ENCODE results near the gene NOB1.
"Not testable (repeated sequence)": the region's sequence is repeated elsewhere in the genome, so short reads cannot be mapped to it uniquely, and the experiment has no call there.

The NOB1 gene

GRCh38 chr16:69754469-69755310, at the start of gene NOB1:
Gene NOB1, minus strand, starts transcription at chr16:69754926. Its CDS starts 16 bp downstream, at chr16:69754910.
- Mint-ChIP-seq H3K9me3 (no peaks in the 10 kb centered on the region), H3K4me1 (peaks cover 25% of the 10 kb centered on the region), H3K36me3 (ENCODE audit: insufficient read depth) (peaks cover 31% of the 10 kb centered on the region), H3K27me3 (no peaks in the 10 kb centered on the region), H3K27ac (ENCODE audit: low read depth) (peak within 1 kb of the TSS; percentile 99), H3K4me3 (peak within 1 kb of the TSS; percentile 100)
- DNase-seq (ENCODE audit: low spot score in 2 of 2) (peak; percentile 94 to 95), ATAC-seq (replicated peaks; ENCODE audit: extremely low read depth, poor library complexity, severe bottlenecking) (peak; percentile 97)

DNA sequence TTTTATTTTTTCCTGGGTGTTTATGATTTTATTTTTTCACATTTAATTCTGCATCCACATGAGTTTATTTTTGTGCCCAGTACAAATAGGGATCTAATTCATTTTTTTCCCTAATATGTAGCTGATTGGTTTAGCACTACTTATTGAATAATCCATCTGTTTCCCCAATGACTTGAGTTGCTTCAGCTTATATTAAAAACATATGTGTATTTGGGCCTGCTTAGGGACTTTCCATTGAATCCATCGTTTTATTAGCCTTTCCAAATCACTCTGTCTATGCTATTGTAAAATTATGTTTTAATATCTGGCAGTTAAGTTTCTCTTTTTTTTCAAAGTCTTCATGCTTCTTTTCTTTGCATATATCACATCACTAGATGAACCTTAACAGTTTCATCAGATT, 49.6 kb upstream of the NOB1 start:
- ATAC-seq (replicated peaks; ENCODE audit: extremely low read depth, poor library complexity, severe bottlenecking), result no peak
- H3K4me3 Mint-ChIP-seq, result no peak overlapping the region
- peak overlapping the region; percentile 66 for H3K27ac Mint-ChIP-seq (ENCODE audit: low read depth)
- no peaks in the 10 kb centered on the region for H3K27me3 Mint-ChIP-seq
- no peaks in the 10 kb centered on the region for H3K4me1 Mint-ChIP-seq
- peaks cover 47% of the 10 kb centered on the region for H3K36me3 Mint-ChIP-seq (ENCODE audit: insufficient read depth)
- no peak for DNase-seq (ENCODE audit: low spot score in 2 of 2)
- H3K9me3 Mint-ChIP-seq, result no peaks in the 10 kb centered on the region

- Mint-ChIP-seq H3K4me1 (peaks cover 3% of the 10 kb centered on the region), H3K27ac (ENCODE audit: low read depth) (no peak overlapping the region), H3K4me3 (no peak overlapping the region), H3K36me3 (ENCODE audit: insufficient read depth) (peaks cover 49% of the 10 kb centered on the region), H3K9me3 (no peaks in the 10 kb centered on the region), H3K27me3 (no peaks in the 10 kb centered on the region)
- no peak for DNase-seq (ENCODE audit: low spot score in 2 of 2)
- ATAC-seq (replicated peaks; ENCODE audit: extremely low read depth, poor library complexity, severe bottlenecking), result no peak
These were observed 44.9 kb upstream of the NOB1 start for GRCh38 chr16:69799611-69800031.

- peaks cover 47% of the 10 kb centered on the region for H3K36me3 Mint-ChIP-seq (ENCODE audit: insufficient read depth)
- ATAC-seq (replicated peaks; ENCODE audit: extremely low read depth, poor library complexity, severe bottlenecking) (no peak), DNase-seq (ENCODE audit: low spot score in 2 of 2) (no peak)
- no peaks in the 10 kb centered on the region for H3K9me3 Mint-ChIP-seq
- H3K4me1 Mint-ChIP-seq, result peaks cover 6% of the 10 kb centered on the region
- no peak overlapping the region for H3K27ac Mint-ChIP-seq (ENCODE audit: low read depth)
- H3K4me3 Mint-ChIP-seq, result no peak overlapping the region
- H3K27me3 Mint-ChIP-seq, result no peaks in the 10 kb centered on the region
These were observed 43.7 kb upstream of the NOB1 start for GRCh38 chr16:69798466-69798865.

DNA sequence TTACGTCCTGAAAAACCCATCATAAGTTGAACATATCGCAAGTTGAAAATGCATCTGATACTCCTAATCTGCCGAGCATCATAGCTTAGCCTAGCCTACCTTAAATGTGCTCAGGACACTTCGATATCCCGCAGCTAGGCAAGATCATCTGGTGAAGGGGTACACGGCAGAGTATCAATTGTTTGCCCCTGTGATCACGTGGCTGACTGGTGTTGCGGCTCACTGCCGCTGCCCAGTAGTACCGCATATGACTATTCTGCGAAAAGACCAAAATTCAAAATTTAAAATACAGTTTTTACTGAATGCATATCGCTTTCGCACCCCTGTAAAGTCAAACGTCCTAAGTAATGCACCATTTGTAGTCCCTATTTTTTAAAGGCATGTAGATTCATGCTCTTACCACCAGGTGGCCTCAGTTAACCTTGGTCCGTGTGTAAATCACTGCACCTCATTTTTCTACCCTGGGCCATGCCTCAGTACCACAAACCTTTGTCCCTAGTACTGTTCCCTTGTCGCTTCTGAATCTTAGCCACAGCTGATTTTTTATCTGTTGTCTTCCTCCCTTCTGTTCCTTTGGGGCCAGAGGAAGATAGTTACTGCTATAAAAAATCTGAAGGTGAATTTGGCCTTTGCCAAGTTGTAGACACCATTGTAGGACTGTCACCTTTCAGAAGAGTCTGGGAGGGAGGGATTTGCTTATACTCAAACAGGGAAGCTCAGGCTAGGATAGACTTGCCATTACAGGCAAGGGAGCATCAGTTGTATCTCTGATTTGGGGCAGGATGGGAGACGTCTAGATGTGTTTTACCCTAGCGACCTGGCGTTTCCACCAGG, 41.8 kb upstream of the NOB1 start:
- H3K4me1 Mint-ChIP-seq, result peaks cover 6% of the 10 kb centered on the region
- DNase-seq (ENCODE audit: low spot score in 2 of 2) (no peak), ATAC-seq (replicated peaks; ENCODE audit: extremely low read depth, poor library complexity, severe bottlenecking) (no peak)
- H3K27ac Mint-ChIP-seq (ENCODE audit: low read depth), result no peak overlapping the region
- H3K27me3 Mint-ChIP-seq, result no peaks in the 10 kb centered on the region
- H3K9me3 Mint-ChIP-seq, result no peaks in the 10 kb centered on the region
- H3K36me3 Mint-ChIP-seq (ENCODE audit: insufficient read depth), result peaks cover 37% of the 10 kb centered on the region
- no peak overlapping the region for H3K4me3 Mint-ChIP-seq

DNA sequence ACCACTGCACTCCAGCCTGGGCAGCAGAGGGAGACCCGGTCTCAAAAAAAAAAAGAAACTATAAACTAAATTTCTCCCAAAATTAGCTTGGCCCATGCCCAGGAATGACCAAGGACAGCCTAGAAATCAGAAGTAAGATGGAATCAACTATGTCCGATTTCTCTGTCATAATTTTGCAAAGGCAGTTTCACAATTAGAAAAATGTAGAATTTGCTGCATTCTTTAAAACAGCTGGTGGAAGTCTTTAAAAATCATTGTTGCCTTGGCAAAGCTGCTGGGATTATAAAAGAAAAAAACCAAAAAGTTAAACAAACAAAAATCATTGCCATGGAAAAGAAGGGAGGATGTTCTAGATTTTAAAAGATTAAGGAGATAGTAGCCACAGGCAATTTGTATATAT, 39.8 kb upstream of the NOB1 start:
- no peak for DNase-seq (ENCODE audit: low spot score in 2 of 2)
- peaks cover 26% of the 10 kb centered on the region for H3K36me3 Mint-ChIP-seq (ENCODE audit: insufficient read depth)
- peak overlapping the region; percentile 44 for H3K27ac Mint-ChIP-seq (ENCODE audit: low read depth)

GRCh38 chr16:69793526-69793925, 38.8 kb upstream of the NOB1 start:
- peaks cover 6% of the 10 kb centered on the region for H3K4me1 Mint-ChIP-seq
- H3K36me3 Mint-ChIP-seq (ENCODE audit: insufficient read depth), result peaks cover 24% of the 10 kb centered on the region
- no peak overlapping the region for H3K27ac Mint-ChIP-seq (ENCODE audit: low read depth)
- ATAC-seq (replicated peaks; ENCODE audit: extremely low read depth, poor library complexity, severe bottlenecking) (no peak), DNase-seq (ENCODE audit: low spot score in 2 of 2) (no peak)
- H3K27me3 Mint-ChIP-seq, result no peaks in the 10 kb centered on the region
- no peaks in the 10 kb centered on the region for H3K9me3 Mint-ChIP-seq
- no peak overlapping the region for H3K4me3 Mint-ChIP-seq

More for the DNA sequence above, 39.8 kb upstream of the NOB1 start:
- Mint-ChIP-seq H3K9me3 (no peaks in the 10 kb centered on the region), H3K27me3 (no peaks in the 10 kb centered on the region), H3K4me3 (no peak overlapping the region), H3K4me1 (peaks cover 6% of the 10 kb centered on the region)
- ATAC-seq (replicated peaks; ENCODE audit: extremely low read depth, poor library complexity, severe bottlenecking), result no peak

GRCh38 chr16:69791391-69791847, 36.7 kb upstream of the NOB1 start:
- peaks cover 34% of the 10 kb centered on the region for H3K36me3 Mint-ChIP-seq (ENCODE audit: insufficient read depth)
- ATAC-seq (replicated peaks; ENCODE audit: extremely low read depth, poor library complexity, severe bottlenecking); H3K27me3 Mint-ChIP-seq; H3K4me1 Mint-ChIP-seq; H3K27ac Mint-ChIP-seq (ENCODE audit: low read depth); DNase-seq (ENCODE audit: low spot score in 2 of 2); H3K4me3 Mint-ChIP-seq; H3K9me3 Mint-ChIP-seq: not testable (repeated sequence)

DNA sequence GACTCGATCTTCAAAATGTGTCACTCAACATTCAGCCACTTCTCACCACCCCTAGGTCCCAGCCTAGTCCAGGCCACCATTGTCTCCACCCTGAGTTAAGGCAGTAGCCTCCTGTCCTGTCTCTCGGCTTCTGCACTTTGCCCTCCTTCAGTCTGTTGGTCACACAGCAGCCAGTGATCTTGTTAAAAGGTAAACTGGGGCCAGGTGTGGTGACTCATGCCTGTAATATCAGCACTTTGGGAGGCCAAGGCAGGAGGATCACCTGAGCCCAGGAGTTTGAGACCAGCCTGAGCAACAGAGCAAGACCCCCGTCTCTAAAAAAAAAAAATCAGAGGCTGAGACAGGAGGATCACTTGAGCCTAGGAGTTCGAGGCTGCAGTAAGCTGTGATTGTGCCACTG, 33.2 kb upstream of the NOB1 start:
- no peak for DNase-seq (ENCODE audit: low spot score in 2 of 2)
- peaks cover 39% of the 10 kb centered on the region for H3K36me3 Mint-ChIP-seq (ENCODE audit: insufficient read depth)

DNA sequence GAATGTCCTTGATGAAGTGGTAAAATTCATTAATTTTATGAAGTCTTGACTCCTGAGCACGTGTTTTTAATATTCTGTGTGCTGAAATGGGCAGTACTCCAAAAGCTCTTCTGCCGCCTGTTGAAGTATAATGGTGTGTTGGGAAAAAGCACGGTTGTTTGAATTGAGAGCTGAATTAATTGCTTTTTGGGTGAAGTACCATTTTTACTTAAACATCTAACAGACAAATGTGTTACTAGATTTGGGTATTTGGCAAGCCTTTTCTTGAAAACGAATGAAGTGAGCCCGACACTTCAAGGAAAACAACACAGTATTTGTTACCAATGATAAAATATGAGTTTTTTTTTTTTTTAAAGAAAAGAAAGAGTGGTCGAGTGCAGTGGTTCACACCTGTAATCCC, 29.9 kb upstream of the NOB1 start:
- no peak for ATAC-seq (replicated peaks; ENCODE audit: extremely low read depth, poor library complexity, severe bottlenecking)
- Mint-ChIP-seq H3K4me3 (no peak overlapping the region), H3K27ac (ENCODE audit: low read depth) (no peak overlapping the region), H3K27me3 (no peaks in the 10 kb centered on the region), H3K4me1 (peaks cover 6% of the 10 kb centered on the region), H3K36me3 (ENCODE audit: insufficient read depth) (peaks cover 48% of the 10 kb centered on the region), H3K9me3 (no peaks in the 10 kb centered on the region)
- DNase-seq (ENCODE audit: low spot score in 2 of 2), result no peak

More for the DNA sequence above, 33.2 kb upstream of the NOB1 start:
- Mint-ChIP-seq H3K27ac (ENCODE audit: low read depth) (peak overlapping the region; percentile 42), H3K4me3 (no peak overlapping the region), H3K27me3 (no peaks in the 10 kb centered on the region), H3K9me3 (no peaks in the 10 kb centered on the region), H3K4me1 (no peaks in the 10 kb centered on the region)
- ATAC-seq (replicated peaks; ENCODE audit: extremely low read depth, poor library complexity, severe bottlenecking), result no peak

GRCh38 chr16:69781118-69781517, 26.4 kb upstream of the NOB1 start:
- no peak for ATAC-seq (replicated peaks; ENCODE audit: extremely low read depth, poor library complexity, severe bottlenecking)
- H3K9me3 Mint-ChIP-seq, result no peaks in the 10 kb centered on the region
- peaks cover 6% of the 10 kb centered on the region for H3K4me1 Mint-ChIP-seq
- H3K27ac Mint-ChIP-seq (ENCODE audit: low read depth), result peak overlapping the region; percentile 41
- peaks cover 27% of the 10 kb centered on the region for H3K36me3 Mint-ChIP-seq (ENCODE audit: insufficient read depth)
- no peak overlapping the region for H3K4me3 Mint-ChIP-seq
- H3K27me3 Mint-ChIP-seq, result no peaks in the 10 kb centered on the region
- DNase-seq (ENCODE audit: low spot score in 2 of 2), result no peak

DNA sequence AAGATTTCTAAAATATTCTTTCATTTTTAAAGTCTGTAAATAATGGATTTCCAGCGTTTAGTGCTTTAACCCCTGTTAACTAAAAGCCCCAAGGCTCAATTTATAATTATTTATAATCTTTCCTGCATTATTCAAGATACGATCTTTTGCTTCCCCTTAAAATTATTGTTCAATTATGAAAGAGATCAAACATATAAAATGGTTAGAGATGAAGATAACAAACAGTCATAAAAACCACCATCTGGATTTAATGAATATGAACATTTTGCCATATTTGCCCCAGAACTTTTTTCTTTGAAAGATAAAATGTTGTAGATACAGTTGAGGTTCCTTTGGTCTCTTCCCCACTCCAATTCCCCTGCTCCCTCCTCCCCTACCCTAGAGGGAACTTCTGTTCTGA, 25.0 kb upstream of the NOB1 start:
- DNase-seq (ENCODE audit: low spot score in 2 of 2), result no peak
- H3K27ac Mint-ChIP-seq (ENCODE audit: low read depth), result no peak overlapping the region
- H3K9me3 Mint-ChIP-seq, result peaks cover 6% of the 10 kb centered on the region
- peaks cover 18% of the 10 kb centered on the region for H3K4me1 Mint-ChIP-seq
- peaks cover 21% of the 10 kb centered on the region for H3K36me3 Mint-ChIP-seq (ENCODE audit: insufficient read depth)
- ATAC-seq (replicated peaks; ENCODE audit: extremely low read depth, poor library complexity, severe bottlenecking), result no peak
- H3K27me3 Mint-ChIP-seq, result no peaks in the 10 kb centered on the region
- no peak overlapping the region for H3K4me3 Mint-ChIP-seq

All from central memory CD8-positive, alpha-beta T cell (primary cell).